Inflammatory macrophage treated with lipopolysaccharide for 4 hours (primary cell): ENCODE measurements around the gene MAML3.

Source experiments
- DNase-seq: peaks from one replicate; pipeline ENCODE4 v3.0.0-alpha.2; 2020

MAML3 gene

DNA sequence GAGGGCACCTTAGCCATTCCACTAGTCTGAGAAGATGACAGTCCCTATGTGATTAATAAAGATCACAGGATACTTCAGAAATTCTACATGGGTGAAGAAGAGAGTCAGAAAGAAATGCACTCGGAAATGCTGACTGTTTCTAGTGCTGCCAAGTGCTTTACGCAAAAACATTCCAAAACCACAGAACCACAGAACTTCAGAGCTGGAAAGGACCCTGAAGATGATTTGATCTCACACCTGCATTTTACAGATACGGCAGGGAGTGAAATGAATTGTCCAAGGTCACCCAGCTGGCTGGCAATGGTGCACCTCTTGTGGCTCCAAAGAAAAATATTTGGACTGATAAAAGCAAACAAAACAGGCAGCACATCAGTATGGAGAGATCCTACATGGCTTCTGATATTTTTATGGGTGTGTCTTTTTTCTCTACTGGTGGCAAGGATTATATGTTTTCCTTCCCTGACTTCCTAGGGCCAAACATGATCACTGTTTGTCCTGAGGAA is 115.9 kb downstream of the MAML3 start:
- DNase-seq: no peak

DNA sequence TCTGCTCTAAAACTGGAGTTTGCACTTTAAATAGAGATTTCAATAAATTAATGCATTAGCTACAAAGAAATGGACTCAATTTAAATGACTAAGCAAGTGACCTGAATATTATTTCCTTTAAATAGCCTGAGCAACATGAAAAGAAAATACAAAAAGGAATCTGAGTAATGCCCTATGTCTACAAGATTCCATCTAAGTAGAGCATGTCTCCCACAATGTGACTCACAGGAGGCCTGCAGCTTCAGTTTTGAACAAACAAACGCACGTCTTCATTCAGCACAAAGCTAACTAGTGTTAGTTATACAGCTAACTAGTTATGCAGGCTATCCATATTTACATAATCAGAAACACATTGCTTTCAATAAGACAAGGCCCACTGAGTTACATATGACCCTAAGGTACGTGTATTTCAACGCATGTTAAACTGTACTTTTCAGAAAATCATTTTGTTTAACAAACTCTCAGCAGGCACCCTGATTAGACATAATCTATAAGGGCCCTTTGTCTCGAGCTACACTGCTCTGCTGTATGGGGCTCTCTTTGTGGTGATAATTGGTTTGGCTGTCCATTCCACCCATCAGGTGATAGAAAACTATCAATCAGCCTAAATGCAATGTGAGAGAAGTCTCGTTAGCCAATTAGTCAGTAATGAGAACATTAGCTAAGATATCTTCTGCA is 116.5 kb downstream of the MAML3 start:
- no peak for DNase-seq

DNA sequence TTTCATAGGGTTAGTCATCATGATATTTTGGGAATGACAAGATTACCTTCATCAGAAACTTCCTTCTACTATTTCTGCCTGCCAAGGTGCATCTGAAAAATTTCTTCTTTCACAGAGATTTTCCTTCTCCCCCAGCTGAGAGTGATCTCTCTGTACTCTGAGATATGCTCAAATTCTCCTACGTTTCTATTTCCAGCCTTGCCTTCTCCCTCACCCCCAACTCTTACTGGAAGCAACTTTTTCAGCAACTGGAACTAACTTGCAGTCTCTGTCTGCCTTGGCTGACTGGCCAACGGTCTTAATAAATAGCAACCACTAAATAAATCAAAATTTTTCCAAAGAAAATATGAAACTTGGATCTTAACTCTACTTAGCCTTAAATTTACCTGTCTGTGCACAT is 122.3 kb downstream of the MAML3 start:
- DNase-seq: no peak

GRCh38 chr4:140031061-140031460 is 122.9 kb downstream of the MAML3 start:
- no peak for DNase-seq

- no peak for DNase-seq
Observed at GRCh38 chr4:140028676-140029517, 125.1 kb downstream of the MAML3 start.

DNA sequence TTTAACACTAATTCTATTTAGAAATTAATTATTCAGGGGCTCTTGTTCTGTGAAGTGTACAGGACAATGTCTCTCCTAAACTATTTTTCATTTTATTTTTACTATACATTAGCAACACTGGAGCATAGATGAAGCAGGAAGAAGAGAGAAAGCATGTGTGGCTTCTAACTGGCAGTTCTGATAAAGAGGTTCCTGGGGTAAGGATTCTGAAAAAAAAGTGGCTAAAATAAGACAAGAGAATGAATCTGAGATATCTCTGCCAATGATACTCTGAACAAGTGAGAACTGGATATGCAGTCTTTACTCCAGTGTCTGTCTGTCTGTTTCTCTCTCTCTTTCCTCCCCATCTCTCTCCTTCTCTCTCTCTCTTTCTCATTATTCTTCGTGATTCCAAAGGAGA is 125.9 kb downstream of the MAML3 start:
- no peak for DNase-seq

- peak; percentile 58 for DNase-seq
Observed at GRCh38 chr4:140027101-140027500, 126.9 kb downstream of the MAML3 start.

- no peak for DNase-seq
Observed at GRCh38 chr4:140025470-140025869, 128.5 kb downstream of the MAML3 start.

GRCh38 chr4:140020457-140021361 is 133.3 kb downstream of the MAML3 start:
- no peak for DNase-seq

- DNase-seq: no peak
Observed at GRCh38 chr4:140019619-140020347, 134.2 kb downstream of the MAML3 start.

DNA sequence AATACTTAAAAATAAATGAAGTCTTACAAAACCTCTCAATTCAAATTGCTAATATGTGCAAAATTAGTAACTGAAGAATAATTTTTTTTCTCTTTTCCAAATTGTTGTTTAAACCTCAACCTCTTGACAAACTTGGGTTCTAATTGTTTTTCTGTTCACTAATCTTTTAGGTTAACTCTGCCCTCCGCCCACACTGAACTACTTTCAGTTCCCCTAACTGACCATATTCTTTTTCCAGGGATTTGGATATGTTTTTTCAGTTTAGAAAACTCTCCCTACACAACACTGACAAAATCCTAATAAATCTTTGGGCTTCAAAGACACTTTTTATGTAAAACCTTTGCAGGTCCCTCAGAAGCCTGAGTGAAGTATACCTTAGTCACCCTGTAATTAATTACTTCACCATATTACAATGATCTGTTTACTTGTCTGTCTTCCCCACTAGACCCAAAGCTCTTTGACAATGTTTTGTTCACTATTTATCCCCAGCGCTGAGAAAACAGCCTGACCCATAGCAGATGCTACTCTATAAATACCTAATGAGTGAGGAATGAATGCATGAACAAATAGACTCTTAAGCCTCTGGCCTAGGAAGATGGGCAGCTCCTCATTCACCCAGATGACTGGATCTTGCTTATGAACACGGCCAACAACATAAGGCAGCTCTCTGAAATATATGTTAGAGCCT is 134.9 kb downstream of the MAML3 start:
- DNase-seq: peak; percentile 71

DNA sequence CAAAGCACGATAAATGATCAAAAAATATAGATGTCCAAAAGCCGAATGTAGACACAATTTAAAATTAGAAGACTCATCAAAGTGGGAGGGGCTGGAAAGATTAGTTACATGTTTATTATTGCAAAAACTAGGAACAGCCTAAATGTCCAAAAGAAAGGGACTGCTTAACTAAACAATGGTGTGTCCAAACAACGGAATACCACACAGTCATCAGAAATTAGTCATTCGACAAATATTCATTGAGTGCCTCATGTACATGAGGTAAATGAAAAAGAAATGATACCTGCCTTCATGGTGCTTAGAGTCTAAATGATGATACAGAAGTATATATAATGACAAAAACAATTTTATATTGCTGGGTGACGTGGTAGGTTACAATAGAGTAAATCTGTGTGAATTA is 139.7 kb downstream of the MAML3 start:
- no peak for DNase-seq

DNA sequence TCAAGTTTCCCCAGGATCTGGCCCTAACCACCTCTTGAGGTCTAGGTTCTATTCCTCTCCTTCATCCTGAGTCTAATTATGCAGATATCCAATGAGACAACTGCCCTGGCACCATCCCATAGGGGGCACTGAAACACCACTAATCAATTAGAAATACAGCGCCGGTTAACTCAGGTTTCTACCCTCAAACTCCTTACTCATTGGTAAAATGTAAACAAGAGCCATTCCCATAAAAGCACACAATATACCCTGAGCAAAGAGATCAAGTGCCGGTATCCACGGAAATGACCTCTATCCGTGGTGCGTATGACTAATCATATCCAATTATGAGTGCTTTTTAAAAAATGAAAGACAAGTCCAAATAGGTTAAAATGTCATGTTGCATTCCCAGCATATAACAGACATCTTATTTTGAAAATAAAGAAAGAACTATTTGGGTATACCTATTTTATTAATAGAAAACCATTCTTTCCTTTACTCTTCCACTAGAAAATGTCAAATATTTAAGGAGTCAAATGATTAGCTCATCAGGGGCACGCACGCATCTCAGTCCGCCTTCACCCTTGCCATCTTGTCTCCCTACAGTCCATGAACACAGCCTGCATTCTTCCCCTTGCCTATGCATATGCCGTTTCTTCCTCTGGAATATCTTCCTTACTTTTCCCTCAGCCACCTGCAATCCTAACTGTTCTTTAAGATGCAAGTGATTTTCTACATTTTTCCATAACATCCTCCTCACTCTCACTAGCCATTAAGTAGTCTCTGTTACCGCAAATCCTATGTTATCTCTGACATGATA is 141.1 kb downstream of the MAML3 start:
- peak; percentile 62 for DNase-seq

DNA sequence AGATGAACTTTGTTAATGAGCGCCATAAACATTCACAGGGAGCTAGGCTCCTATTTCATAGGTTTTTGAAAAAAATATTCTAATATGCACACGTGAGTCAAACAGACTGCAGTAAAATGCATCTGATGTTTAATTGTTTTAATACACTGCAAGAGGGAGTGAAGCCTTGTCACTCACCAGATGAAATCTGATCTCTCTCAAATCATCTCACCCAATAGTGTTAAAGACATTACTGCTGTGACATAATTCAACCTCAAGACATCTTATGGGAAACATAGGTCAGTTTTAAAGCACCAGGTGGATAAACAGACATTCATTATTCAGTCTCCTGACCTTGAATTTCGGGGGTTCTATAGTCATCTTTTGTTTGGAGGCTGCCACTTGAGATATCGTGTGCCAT is 148.3 kb downstream of the MAML3 start:
- DNase-seq: no peak

GRCh38 chr4:140004922-140005627 is 148.9 kb downstream of the MAML3 start:
- DNase-seq: no peak

- no peak for DNase-seq
Observed at GRCh38 chr4:140004549-140004895, 149.5 kb downstream of the MAML3 start.

DNA sequence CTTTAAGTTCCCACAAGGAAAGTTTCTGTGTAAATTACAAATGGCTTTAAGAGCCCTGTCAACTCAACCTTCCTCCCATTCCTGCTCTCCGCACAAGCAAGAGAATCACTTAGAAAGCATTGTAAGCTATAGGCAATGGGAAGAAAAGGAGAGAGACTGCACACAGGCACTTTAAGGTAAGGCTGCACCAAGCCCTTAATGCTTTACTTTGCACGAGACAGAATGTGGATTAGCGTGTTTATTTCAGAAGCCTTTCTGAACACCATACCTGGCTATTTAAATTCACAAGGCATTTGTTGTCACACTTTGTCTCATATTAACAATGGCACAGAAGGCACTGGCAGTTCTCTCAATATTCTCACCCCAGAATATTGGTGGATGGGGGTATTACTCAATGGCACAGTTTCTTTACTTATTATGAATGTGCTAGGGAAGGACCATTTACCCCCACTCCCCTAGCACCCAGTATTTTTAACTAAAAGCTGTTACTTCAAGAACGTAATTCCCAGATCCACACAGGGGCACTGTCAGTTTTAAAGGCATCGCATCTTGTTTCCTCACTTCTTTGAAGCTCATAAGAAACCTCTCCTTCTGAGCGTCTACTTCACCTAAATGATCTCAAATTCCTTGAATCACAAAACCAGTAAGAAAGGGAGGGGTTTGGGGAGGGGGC is 150.0 kb downstream of the MAML3 start:
- no peak for DNase-seq

DNA sequence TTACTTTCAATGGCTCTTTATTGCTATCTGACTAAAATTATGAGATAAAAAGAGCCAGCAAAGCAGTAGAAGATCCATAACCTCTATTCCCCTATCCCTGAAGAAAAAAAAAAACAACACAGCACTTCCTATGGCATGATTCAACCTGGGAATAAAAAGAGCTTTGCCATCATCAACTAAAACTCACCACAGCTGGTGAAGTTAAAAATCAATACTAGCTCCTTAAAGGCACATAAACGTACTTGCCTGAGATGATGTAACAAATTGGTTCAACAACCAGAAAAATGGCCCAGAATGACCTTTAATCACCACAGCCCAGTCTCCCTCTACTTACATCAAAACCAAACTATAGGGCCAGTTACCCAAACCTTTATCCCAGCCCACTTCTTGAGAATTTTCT is 153.8 kb downstream of the MAML3 start:
- DNase-seq: no peak

GRCh38 chr4:139988863-139989765 is 164.9 kb downstream of the MAML3 start:
- DNase-seq: peak; percentile 87
